IMR-90 (cell line): ENCODE results near the gene TSPAN4. TPM values are rescaled to one million over a fixed set of nuclear protein-coding genes. Genes with fewer than 3 reads are reported as not detected.

Source experiments
- ATAC-seq: fragments of 200-7000 bp; cut with Tn5 transposase; 2 replicates; pipeline ENCODE4 v1.9.1; 2020; ENCODE audit warnings: low read depth, mild to moderate bottlenecking, moderate library complexity
- BruUV-seq: library from RNA; stranded (reverse); fragments of 400-500 nt; replicated peaks from 2 replicates; lab custom pipeline; 2021; lab: Mats Ljungman, UMichigan
- CTCF ChIA-PET: fragments of 300-600 bp; formaldehyde crosslinking; extraction: SDS; loops from one replicate; lab custom pipeline; 2021; ENCODE audit warnings: antibody characterized with exemption; lab: Yijun Ruan, JAX
- POLR2A ChIA-PET: fragments of 300-600 bp; sonication (Branson Sonifier 250); formaldehyde crosslinking; loops from one replicate; lab custom pipeline; 2022; ENCODE audit warnings: antibody characterized with exemption; ENCODE audit not compliant: unreplicated experiment; lab: Charles Lee
- DNase-seq: peaks from one replicate; pipeline ENCODE4 v3.0.0; 2013
- H2AFZ ChIP-seq: replicated peaks from 2 replicates; pipeline ENCODE3; 2013; ENCODE audit warnings: low read length, mild to moderate bottlenecking; ENCODE audit not compliant: poor library complexity
- H2AK5ac ChIP-seq: 2 replicates; pipeline ENCODE4 v1.6.1; 2013; ENCODE audit warnings: low read depth, low read length, inconsistent platforms
- H2AK9ac ChIP-seq: replicated peaks from 2 replicates; pipeline ENCODE3; 2013; ENCODE audit warnings: mild to moderate bottlenecking, low read depth, low read length, moderate library complexity; ENCODE audit not compliant: poor library complexity
- H2BK120ac ChIP-seq: 2 replicates; pipeline ENCODE4 v1.6.1; 2013; ENCODE audit warnings: low read depth, low read length, inconsistent platforms
- H2BK15ac ChIP-seq: 3 replicates; pipeline ENCODE4 v1.6.1; 2013; ENCODE audit warnings: low read depth, low read length, inconsistent platforms
- H2BK20ac ChIP-seq: 2 replicates; pipeline ENCODE4 v1.6.1; 2013; ENCODE audit warnings: low read depth, mild to moderate bottlenecking, inconsistent platforms, low read length, moderate library complexity
- H2BK5ac ChIP-seq: 2 replicates; pipeline ENCODE4 v1.6.1; 2013; ENCODE audit warnings: mild to moderate bottlenecking, low read depth, low read length, inconsistent platforms; ENCODE audit not compliant: poor library complexity, severe bottlenecking
- H3K14ac ChIP-seq: replicated peaks from 2 replicates; pipeline ENCODE4 v1.6.1; 2013; ENCODE audit warnings: low read depth, low read length, inconsistent platforms
- H3K18ac ChIP-seq: 2 replicates; pipeline ENCODE4 v1.6.1; 2013; ENCODE audit warnings: low read depth, low read length, control low read depth
- H3K23ac ChIP-seq: 2 replicates; pipeline ENCODE4 v1.6.1; 2013; ENCODE audit warnings: low read depth, low read length, inconsistent platforms
- H3K27ac ChIP-seq: 2 replicates; pipeline ENCODE4 v1.5.1; 2013; ENCODE audit warnings: mild to moderate bottlenecking, control low read depth, low read length; ENCODE audit not compliant: insufficient read depth
- H3K27me3 ChIP-seq: 2 replicates; pipeline ENCODE4 v1.6.1; 2013; ENCODE audit warnings: low read length; ENCODE audit not compliant: control insufficient read depth, insufficient read depth
- H3K36me3 ChIP-seq: 2 replicates; pipeline ENCODE4 v1.6.1; 2013; ENCODE audit warnings: low read length, mixed read lengths; ENCODE audit not compliant: control insufficient read depth, insufficient read depth
- H3K4ac ChIP-seq: 2 replicates; pipeline ENCODE4 v1.6.1; 2013; ENCODE audit warnings: low read depth, low read length, inconsistent platforms
- H3K4me1 ChIP-seq: 2 replicates; pipeline ENCODE4 v1.6.1; 2013; ENCODE audit warnings: low read length, mixed read lengths; ENCODE audit not compliant: control insufficient read depth, insufficient read depth
- H3K4me2 ChIP-seq: 2 replicates; pipeline ENCODE4 v1.6.1; 2013; ENCODE audit warnings: low read depth, mild to moderate bottlenecking, control low read depth, low read length, moderate library complexity
- H3K4me3 ChIP-seq: 2 replicates; pipeline ENCODE4 v1.5.1; 2013; ENCODE audit warnings: low read depth, mild to moderate bottlenecking, control low read depth, low read length, moderate library complexity; ENCODE audit not compliant: insufficient read depth
- H3K56ac ChIP-seq: 2 replicates; pipeline ENCODE4 v1.6.1; 2013; ENCODE audit warnings: low read length, inconsistent platforms; ENCODE audit not compliant: insufficient read depth; ENCODE audit errors: extremely low read depth
- H3K79me1 ChIP-seq, 2 experiments: 2 replicates each; pipeline ENCODE4 v1.6.1; 2013; ENCODE audit warnings: low read length in 2 of 2, inconsistent platforms in 1 of 2, low read depth in 1 of 2
- H3K9ac ChIP-seq: 2 replicates; pipeline ENCODE4 v1.6.1; 2013; ENCODE audit warnings: low read depth, low read length, control low read depth
- H3K9me1 ChIP-seq: 2 replicates; pipeline ENCODE4 v1.6.1; 2013; ENCODE audit warnings: low read length, inconsistent platforms; ENCODE audit not compliant: insufficient read depth
- H3K9me3 ChIP-seq: 2 replicates; pipeline ENCODE4 v1.6.1; 2013; ENCODE audit warnings: low read length; ENCODE audit not compliant: control insufficient read depth, insufficient read depth
- H4K20me1 ChIP-seq: 2 replicates; pipeline ENCODE4 v1.6.1; 2013; ENCODE audit warnings: low read length, inconsistent platforms; ENCODE audit not compliant: insufficient read depth
- H4K5ac ChIP-seq: 2 replicates; pipeline ENCODE4 v1.6.1; 2013; ENCODE audit warnings: mild to moderate bottlenecking, low read depth, low read length, control low read depth
- H4K8ac ChIP-seq, 2 experiments: 2 replicates each; pipeline ENCODE4 v1.6.1; 2013; ENCODE audit warnings: low read depth in 2 of 2, low read length in 2 of 2, control low read depth in 1 of 2, inconsistent platforms in 1 of 2
- H4K91ac ChIP-seq: 2 replicates; pipeline ENCODE4 v1.6.1; 2013; ENCODE audit warnings: low read depth, low read length, inconsistent platforms; ENCODE audit not compliant: insufficient read depth
- BHLHE40 ChIP-seq: fragments of 150-350 bp; IDR thresholded peaks from 2 replicates; pipeline ENCODE4 v1.6.1; 2016; ENCODE audit warnings: mild to moderate bottlenecking, low read depth, low read length
- CEBPB ChIP-seq: IDR thresholded peaks from 2 replicates; pipeline ENCODE4 v1.6.1; 2012; ENCODE audit warnings: low read depth, low read length, improper control_type of control experiment
- CHD1 ChIP-seq: IDR thresholded peaks from 2 replicates; pipeline ENCODE4 v1.6.1; 2012; ENCODE audit warnings: low read depth, low read length, improper control_type of control experiment
- CTCF ChIP-seq: conservative IDR thresholded peaks from 2 replicates; pipeline ENCODE4 v1.5.1; 2012; ENCODE audit warnings: mild to moderate bottlenecking, low read depth, low read length, improper control_type of control experiment
- ELK1 ChIP-seq: fragments of 150-350 bp; IDR thresholded peaks from 2 replicates; pipeline ENCODE4 v1.6.1; 2016; ENCODE audit warnings: low read depth, mild to moderate bottlenecking, low read length, moderate library complexity, borderline replicate concordance
- FOS ChIP-seq: fragments of 150-350 bp; IDR thresholded peaks from 2 replicates; pipeline ENCODE4 v1.6.1; 2016; ENCODE audit warnings: low read depth, low read length
- MAFK ChIP-seq: IDR thresholded peaks from 2 replicates; pipeline ENCODE4 v1.6.1; 2012; ENCODE audit warnings: low read depth, low read length, improper control_type of control experiment
- MAZ ChIP-seq: IDR thresholded peaks from 2 replicates; pipeline ENCODE4 v1.6.1; 2012; ENCODE audit warnings: low read depth, mild to moderate bottlenecking, low read length, improper control_type of control experiment, moderate library complexity, borderline replicate concordance
- MXI1 ChIP-seq: IDR thresholded peaks from 2 replicates; pipeline ENCODE4 v1.6.1; 2012; ENCODE audit warnings: low read depth, mild to moderate bottlenecking, low read length, moderate library complexity, borderline replicate concordance
- NFE2L2 ChIP-seq: fragments of 150-350 bp; IDR thresholded peaks from 2 replicates; pipeline ENCODE4 v1.6.1; 2016; ENCODE audit warnings: low read depth, mild to moderate bottlenecking, low read length
- POLR2A ChIP-seq: IDR thresholded peaks from 2 replicates; pipeline ENCODE4 v1.6.1; 2012; ENCODE audit warnings: mild to moderate bottlenecking, low read depth, low read length
- RAD21 ChIP-seq: IDR thresholded peaks from 2 replicates; pipeline ENCODE4 v1.6.1; 2012; ENCODE audit warnings: low read length, improper control_type of control experiment
- RCOR1 ChIP-seq: IDR thresholded peaks from 2 replicates; pipeline ENCODE4 v1.6.1; 2012; ENCODE audit warnings: mild to moderate bottlenecking, low read length, improper control_type of control experiment; ENCODE audit not compliant: insufficient replicate concordance
- RFX5 ChIP-seq: IDR thresholded peaks from 2 replicates; pipeline ENCODE4 v1.8.0; 2012; ENCODE audit warnings: low read depth, mild to moderate bottlenecking, low read length, moderate library complexity
- SMC3 ChIP-seq: fragments of 150-350 bp; IDR thresholded peaks from 2 replicates; pipeline ENCODE4 v1.6.1; 2016; ENCODE audit warnings: low read depth, mild to moderate bottlenecking, antibody characterized with exemption, low read length, moderate library complexity
- USF2 ChIP-seq: fragments of 150-350 bp; IDR thresholded peaks from 2 replicates; pipeline ENCODE4 v1.6.1; 2017; ENCODE audit warnings: mild to moderate bottlenecking, antibody characterized with exemption, low read length, low read depth
- WGBS, 2 experiments: methylation state at CpG; one replicate each; pipeline versions ENCODE4 v1.1.5 to v1.1.7; 2013; ENCODE audit warnings: missing lambda C conversion rate in 2 of 2; ENCODE audit not compliant: insufficient read length in 1 of 2; ENCODE audit errors: extremely low coverage in 2 of 2; 5-methylcytosine and 5-hydroxymethylcytosine counted together
- dilution Hi-C: fragments of 300-500 bp; cut with HindIII; formaldehyde crosslinking; loops from one replicate; pipeline ENCODE4 v1.14.3; 2018; ENCODE audit warnings: low sequenced_read_pairs; ENCODE audit not compliant: unreplicated experiment
- in situ Hi-C: fragments of 300-500 bp; cut with MboI; formaldehyde crosslinking; loops from 3 replicates; pipeline ENCODE4 v1.14.3; 2019; ENCODE audit warnings: low sequenced_read_pairs, inconsistent platforms, mixed read lengths
- intact Hi-C: fragments of 100-400 bp; cut with micrococcal nuclease; formaldehyde crosslinking; loops from 2 replicates; pipeline ENCODE4 v1.10.0; 2022
- polyA plus RNA-seq, 3 experiments: library from polyadenylated mRNA; depleted of rRNA; stranded (reverse); fragments of >200 nt; gene quantifications; 2 replicates each; pipeline ENCODE4 v1.2.3, GENCODE V29; 2012; ENCODE audit warnings: low replicate concordance in 1 of 3
- total RNA-seq: library from RNA; depleted of rRNA; stranded (reverse); fragments of >200 nt; gene quantifications from 2 replicates; pipeline ENCODE4 v1.2.3, GENCODE V29; 2012

Gene TSPAN4
- total and polyA plus RNA-seq, 2 of the 4 experiments (the other 2 are of a cell fraction): 161 to 293 TPM

GRCh38 chr11:890794-891540 lies 48.3 kb downstream of the TSPAN4 start:
- no peaks in the 10 kb centered on the region for H3K9me1 ChIP-seq
- WGBS, 2 experiments: 61% methylated on average over 5 of the region's 27 CpGs; no CpG with 5 or more reads in 1 of the 2 experiments
- no peak overlapping the region for H2AK9ac ChIP-seq
- no peak overlapping the region for H3K18ac ChIP-seq
- no peak for DNase-seq
- H3K36me3 ChIP-seq: peaks cover 23% of the 10 kb centered on the region
- dilution Hi-C loops: no loop called here
- H3K79me1 ChIP-seq: no peaks in the 10 kb centered on the region
- H3K56ac ChIP-seq: no peak overlapping the region
- no peak for TF ChIP-seq MAFK
- TF ChIP-seq FOS: no peak
- no peak for TF ChIP-seq USF2
- TF ChIP-seq SMC3: no peak
- TF ChIP-seq POLR2A: no peak
- no peak for TF ChIP-seq BHLHE40
- no peak for TF ChIP-seq RFX5
- no peak for TF ChIP-seq MXI1
- TF ChIP-seq MAZ: no peak
- no peak for TF ChIP-seq CHD1
- no peak for TF ChIP-seq CEBPB
- no peak for TF ChIP-seq CTCF
- TF ChIP-seq NFE2L2: no peak
- TF ChIP-seq ELK1: no peak
- TF ChIP-seq RAD21: no peak
- TF ChIP-seq RCOR1: no peak
- no peak overlapping the region for H4K8ac ChIP-seq
- no peak overlapping the region for H2BK120ac ChIP-seq
- H3K4me3 ChIP-seq: no peak overlapping the region
- H2AFZ ChIP-seq: peak overlapping the region; percentile 32
- no peak overlapping the region for H2AK5ac ChIP-seq
- H4K91ac ChIP-seq: no peak overlapping the region
- H3K4ac ChIP-seq: no peak overlapping the region
- H3K27ac ChIP-seq: no peak overlapping the region
- no peaks in the 10 kb centered on the region; the same call in 1 of the 2 replicates for H4K20me1 ChIP-seq
- BruUV-seq: no TSS peak
- ATAC-seq: peak; percentile 41
- CTCF ChIA-PET: no interaction called here
- no peak overlapping the region for H2BK5ac ChIP-seq
- H2BK15ac ChIP-seq: no peak overlapping the region
- intact Hi-C loops: no loop called here
- H2BK20ac ChIP-seq: no peak overlapping the region
- H3K27me3 ChIP-seq: no peaks in the 10 kb centered on the region
- POLR2A ChIA-PET: no interaction called here
- no peak overlapping the region for H4K5ac ChIP-seq
- H3K4me1 ChIP-seq: peaks cover 2% of the 10 kb centered on the region; the same call in 1 of the 2 replicates
- in situ Hi-C loops: no loop called here
- H3K9me3 ChIP-seq: no peaks in the 10 kb centered on the region
- H3K9ac ChIP-seq: no peak overlapping the region
- H3K14ac ChIP-seq: no peak overlapping the region
- H3K4me2 ChIP-seq: no peak overlapping the region
- no peak overlapping the region for H3K23ac ChIP-seq
